Measurements from ENCODE around the gene SWAP70.

DNA sequence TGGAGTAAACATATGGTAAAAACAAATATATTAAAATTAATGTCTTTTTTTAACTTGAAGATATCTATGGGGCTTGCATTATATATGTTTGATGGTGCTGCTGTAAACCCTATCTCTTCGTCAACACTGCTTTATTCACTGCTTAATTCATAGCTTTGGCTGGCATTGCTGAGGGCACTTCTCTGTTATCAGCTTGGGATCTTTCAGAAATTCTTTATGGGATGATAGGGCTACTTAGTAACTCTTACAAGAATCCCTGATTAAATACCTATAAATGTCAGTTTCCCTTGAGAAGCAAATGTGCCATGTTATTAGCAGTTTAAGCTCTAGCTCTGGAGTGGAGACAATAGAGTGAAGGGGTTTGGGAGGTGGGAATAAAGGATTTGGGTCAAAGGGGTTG, 112.3 kb downstream of the SWAP70 start:
- no peak for TF ChIP-seq POLR2A (IDR thresholded peaks at IDR 0.05; ENCODE audit: low read length)
- TF ChIP-seq GATA1 (IDR thresholded peaks at IDR 0.05; ENCODE audit: low read depth, low read length): no peak

Measured in erythroblast (primary cell).